GM23338 (cell line): Measurements from ENCODE around the gene CHST13. TPM values are rescaled to one million over a fixed set of nuclear protein-coding genes. Genes with fewer than 3 reads are reported as not detected.

Experiments used
- ATAC-seq: fragments of 200-7000 bp; cut with Tn5 transposase; 3 replicates; pipeline ENCODE4 v1.9.1; 2020
- DNase-seq: peaks from one replicate; pipeline ENCODE4 v3.0.0-alpha.2; 2015; ENCODE audit warnings: low spot score
- H2AFZ ChIP-seq: fragments of 200-600 bp; sonication (generic); 2 replicates; pipeline ENCODE4 v1.8.0; 2016; ENCODE audit warnings: antibody characterized with exemption, mild to moderate bottlenecking, moderate library complexity
- H3F3A ChIP-seq: fragments of 200-600 bp; sonication (generic); replicated peaks from 2 replicates; pipeline ENCODE4 v1.8.0; 2017; ENCODE audit warnings: antibody characterized with exemption, mixed run types, low read depth
- H3K27ac ChIP-seq: fragments of 200-600 bp; sonication (generic); 2 replicates; pipeline ENCODE4 v1.6.1; 2016; ENCODE audit warnings: low read depth
- H3K27me3 ChIP-seq: fragments of 200-600 bp; sonication (generic); 2 replicates; pipeline ENCODE4 v1.8.0; 2016; ENCODE audit warnings: mild to moderate bottlenecking, mixed run types, moderate library complexity; ENCODE audit not compliant: insufficient read depth
- H3K36me3 ChIP-seq: fragments of 200-600 bp; sonication (generic); 2 replicates; pipeline ENCODE4 v1.8.0; 2016; ENCODE audit warnings: mild to moderate bottlenecking; ENCODE audit not compliant: insufficient read depth
- H3K4me1 ChIP-seq: fragments of 200-600 bp; sonication (generic); 2 replicates; pipeline ENCODE4 v1.8.0; 2016; ENCODE audit warnings: mild to moderate bottlenecking, moderate library complexity; ENCODE audit not compliant: insufficient read depth
- H3K4me2 ChIP-seq: fragments of 200-600 bp; sonication (generic); 2 replicates; pipeline ENCODE4 v1.7.1; 2017; ENCODE audit warnings: mixed run types
- H3K4me3 ChIP-seq: fragments of 200-600 bp; sonication (generic); 2 replicates; pipeline ENCODE4 v1.6.1; 2016; ENCODE audit warnings: mixed run types
- H3K79me2 ChIP-seq: fragments of 200-600 bp; sonication (generic); replicated peaks from 2 replicates; pipeline ENCODE4 v1.8.0; 2017; ENCODE audit warnings: mild to moderate bottlenecking; ENCODE audit not compliant: insufficient read depth
- H3K9me2 ChIP-seq: fragments of 200-600 bp; sonication (generic); 2 replicates; pipeline ENCODE4 v1.8.0; 2017; ENCODE audit not compliant: insufficient read depth
- H4K20me1 ChIP-seq: fragments of 200-600 bp; sonication (generic); replicated peaks from 2 replicates; pipeline ENCODE4 v1.8.0; 2017; ENCODE audit warnings: mild to moderate bottlenecking; ENCODE audit not compliant: insufficient read depth
- H3K27ac Mint-ChIP-seq: 2 replicates; pipeline ENCODE4 v1.8.0; 2020; ENCODE audit warnings: inconsistent platforms, mild to moderate bottlenecking, moderate library complexity, mixed read lengths
- H3K27me3 Mint-ChIP-seq: 3 replicates; pipeline ENCODE4 v1.8.0; 2022; ENCODE audit warnings: low read depth, mild to moderate bottlenecking, moderate library complexity, mixed read lengths, inconsistent platforms; ENCODE audit not compliant: insufficient read depth, poor library complexity
- H3K36me3 Mint-ChIP-seq: 3 replicates; pipeline ENCODE4 v1.8.0; 2021; ENCODE audit warnings: low read depth, mild to moderate bottlenecking, inconsistent platforms, moderate library complexity, mixed read lengths
- H3K4me1 Mint-ChIP-seq: 3 replicates; pipeline ENCODE4 v1.8.0; 2020; ENCODE audit warnings: mild to moderate bottlenecking, inconsistent platforms, mixed read lengths
- H3K4me3 Mint-ChIP-seq: 3 replicates; pipeline ENCODE4 v1.8.0; 2021; ENCODE audit warnings: moderate library complexity, mild to moderate bottlenecking, inconsistent platforms, mixed read lengths
- H3K9me3 Mint-ChIP-seq: 3 replicates; pipeline ENCODE4 v1.8.0; 2020; ENCODE audit warnings: moderate library complexity, mild to moderate bottlenecking, inconsistent platforms, mixed read lengths
- CTCF ChIP-seq, 2 experiments: fragments of 200-600 bp in 1 of 2; sonication (generic) in 1 of 2; conservative IDR thresholded peaks; 2 replicates each; pipeline versions ENCODE4 v1.5.1 to v1.6.1; 2016 to 2017; ENCODE audit warnings: antibody characterized with exemption in 2 of 2, low read depth in 2 of 2, mild to moderate bottlenecking in 2 of 2, moderate library complexity in 1 of 2
- JUNB ChIP-seq: IDR thresholded peaks from one replicate; pipeline ENCODE4 v1.6.1; 2016; ENCODE audit warnings: antibody characterized with exemption; ENCODE audit not compliant: unreplicated experiment
- NANOG ChIP-seq: IDR thresholded peaks from 2 replicates; pipeline ENCODE4 v1.6.1; 2016; ENCODE audit warnings: antibody characterized with exemption, borderline replicate concordance
- STAT1 ChIP-seq: IDR thresholded peaks from one replicate; pipeline ENCODE4 v1.6.1; 2016; ENCODE audit warnings: antibody characterized with exemption; ENCODE audit not compliant: unreplicated experiment
- ZNF114 ChIP-seq: fragments of 250-450 bp; sonication (Bioruptor Pico); IDR thresholded peaks from 2 replicates; pipeline ENCODE4 v1.5.0; 2020; ENCODE audit warnings: mild to moderate bottlenecking, moderate library complexity
- ZNF331 ChIP-seq: fragments of 250-450 bp; sonication (Bioruptor Pico); IDR thresholded peaks from 2 replicates; pipeline ENCODE4 v1.5.0; 2020; ENCODE audit warnings: low read depth, mild to moderate bottlenecking, moderate library complexity
- ZNF462 ChIP-seq: fragments of 250-450 bp; sonication (Bioruptor Pico); IDR thresholded peaks from 2 replicates; pipeline ENCODE4 v1.5.0; 2020; ENCODE audit warnings: mild to moderate bottlenecking, moderate library complexity
- polyA plus RNA-seq: library from polyadenylated mRNA; unstranded; fragments of >200 nt; fragmentation: Nextera tagmentation; extraction: Ambion mirVana; gene quantifications from 2 replicates; pipeline ENCODE4 v1.2.1, GENCODE V29; 2016
- total RNA-seq: library from RNA; depleted of rRNA; stranded (reverse); fragments of >200 nt; shearing (Covaris generic); gene quantifications from 2 replicates; pipeline ENCODE4 v1.2.3, GENCODE V29; 2014

The CHST13 gene
- total and polyA plus RNA-seq, 2 experiments from 2014 or later, result 3.7 to 8.4 TPM

DNA sequence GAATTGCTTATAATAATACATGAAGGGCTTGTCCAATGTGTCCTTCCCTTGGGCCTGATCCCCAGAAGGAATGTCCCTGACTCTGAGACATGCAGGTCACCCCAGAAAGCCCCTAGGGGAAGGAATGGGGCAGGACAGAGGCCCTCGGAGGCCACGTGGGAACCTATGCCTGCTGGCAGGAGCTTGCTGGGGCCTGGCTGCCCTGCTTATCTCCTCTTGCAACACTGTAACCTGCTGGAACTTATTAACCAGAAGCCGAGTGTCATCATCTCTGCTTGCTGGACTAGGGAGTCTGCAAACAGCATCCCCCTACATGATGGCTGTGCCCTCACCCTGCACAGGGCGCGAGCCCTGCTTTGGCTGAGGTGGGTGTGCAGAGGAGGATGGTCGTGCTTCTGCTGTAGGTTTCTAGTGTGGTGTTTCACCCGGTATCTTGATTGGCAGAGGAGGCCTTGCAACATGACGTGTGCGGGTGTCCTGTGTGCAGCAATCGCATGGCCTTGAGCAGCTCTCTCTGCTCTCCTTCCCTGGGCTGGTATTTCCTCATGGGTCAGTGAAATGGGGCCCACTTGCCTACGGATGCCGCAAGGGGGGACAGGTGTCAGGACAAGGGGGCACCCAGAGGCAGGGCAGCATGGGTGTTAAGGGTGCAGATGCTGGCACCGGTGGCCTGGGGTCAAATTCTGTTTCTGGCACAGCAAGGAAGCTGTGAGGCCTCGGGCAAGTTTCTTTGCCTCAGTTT is 5.0 kb downstream of the CHST13 start:
- Histone ChIP-seq H3K27me3 (0 out of 2 replicates have a peak, but pooled peaks cover 3% of the 10 kb centered on the region), H3K4me3 (no peak overlapping the region), H3K4me2 (no peak overlapping the region), H3K27ac (no peak overlapping the region), H3K4me1 (no peaks in the 10 kb centered on the region), H3F3A (no peaks in the 10 kb centered on the region), H3K9me2 (no peaks in the 10 kb centered on the region), H3K36me3 (no peaks in the 10 kb centered on the region), H2AFZ (no peak overlapping the region), H4K20me1 (no peaks in the 10 kb centered on the region), H3K79me2 (no peaks in the 10 kb centered on the region)
- no peak for TF ChIP-seq STAT1
- TF ChIP-seq NANOG, result no peak
- 0 out of 4 replicates have a peak, but pooled peaks of 1 of the 2 experiments have one; percentile 10 for TF ChIP-seq CTCF (conservative IDR thresholded peaks at IDR 0.05; ENCODE audit: low read depth in 2 of 2)
- ATAC-seq (no peak), DNase-seq (no peak)
- Mint-ChIP-seq H3K27ac (no peak overlapping the region), H3K36me3 (no peaks in the 10 kb centered on the region), H3K9me3 (no peaks in the 10 kb centered on the region), H3K4me3 (no peak overlapping the region), H3K27me3 (peaks cover 2% of the 10 kb centered on the region), H3K4me1 (peaks cover 5% of the 10 kb centered on the region; the same call in 2 of the 3 replicates)

DNA sequence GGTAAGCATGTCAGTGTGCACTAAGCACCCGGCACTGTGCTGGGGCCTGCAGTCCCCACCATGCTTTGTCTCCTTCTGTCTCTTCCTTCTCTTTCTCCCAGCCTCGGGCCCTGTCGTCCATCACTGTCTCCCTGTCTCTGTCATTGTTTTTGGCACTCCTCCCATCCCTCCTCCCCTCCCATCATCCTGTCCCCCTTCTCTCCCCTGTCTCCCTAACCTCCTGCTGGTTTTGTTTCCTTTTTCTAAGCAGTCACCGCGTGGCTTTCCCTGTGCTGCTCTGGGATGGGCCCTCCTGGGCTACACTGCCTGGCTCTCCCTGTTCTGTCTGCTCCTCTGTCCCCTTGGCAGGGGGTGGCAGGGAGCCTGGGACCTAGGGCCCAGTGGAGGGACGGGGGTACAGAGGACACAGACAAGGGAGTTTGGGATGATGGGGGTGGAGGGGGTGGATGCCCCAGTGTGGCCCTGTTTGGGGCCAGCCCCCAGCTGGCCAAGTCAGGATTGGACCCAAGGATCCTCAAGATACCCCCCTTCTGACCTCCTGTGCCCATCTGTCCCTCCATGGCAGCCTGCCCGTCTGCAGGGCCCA is 5.7 kb downstream of the CHST13 start:
- Mint-ChIP-seq H3K4me1 (peaks cover 5% of the 10 kb centered on the region; the same call in 2 of the 3 replicates), H3K36me3 (no peaks in the 10 kb centered on the region), H3K27me3 (peaks cover 2% of the 10 kb centered on the region), H3K9me3 (no peaks in the 10 kb centered on the region), H3K4me3 (no peak overlapping the region), H3K27ac (no peak overlapping the region)
- H3K4me1 ChIP-seq, result no peaks in the 10 kb centered on the region
- no peak overlapping the region for H3K4me3 ChIP-seq
- DNase-seq (no peak), ATAC-seq (no peak)
- no peaks in the 10 kb centered on the region for H3K9me2 ChIP-seq
- H3K79me2 ChIP-seq, result no peaks in the 10 kb centered on the region
- H4K20me1 ChIP-seq, result no peaks in the 10 kb centered on the region
- H2AFZ ChIP-seq, result no peak overlapping the region
- H3K27me3 ChIP-seq, result 0 out of 2 replicates have a peak, but pooled peaks cover 2% of the 10 kb centered on the region
- H3K27ac ChIP-seq, result no peak overlapping the region
- no peak for TF ChIP-seq ZNF462 (CRISPR knock-in tag)
- no peak for TF ChIP-seq JUNB
- TF ChIP-seq ZNF114 (CRISPR knock-in tag), result no peak
- TF ChIP-seq NANOG, result no peak
- TF ChIP-seq ZNF331, result no peak
- no peaks in the 10 kb centered on the region for H3F3A ChIP-seq
- no peak overlapping the region for H3K4me2 ChIP-seq
- H3K36me3 ChIP-seq, result no peaks in the 10 kb centered on the region
